ENCODE results near the gene CXCL5.

CXCL5 gene

DNA sequence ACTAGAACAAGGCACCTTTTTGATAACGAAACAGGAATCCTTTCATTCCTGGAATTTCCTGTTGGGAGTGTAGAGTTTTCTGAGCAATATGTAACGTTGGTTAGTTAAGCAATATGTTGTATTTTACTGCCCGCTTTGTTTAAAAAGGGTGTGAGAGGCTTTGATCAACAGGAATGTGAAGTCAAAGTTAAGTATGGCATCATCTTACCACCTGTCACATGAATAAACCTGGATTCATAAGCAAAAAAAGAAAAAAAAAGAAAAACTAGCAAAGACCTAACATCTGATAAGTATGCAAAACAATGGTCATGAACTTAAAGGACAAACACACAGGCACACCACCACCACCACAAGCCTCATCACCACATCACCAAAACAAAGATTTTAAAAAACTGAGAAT, 7.1 kb upstream of the CXCL5 start:
- no peaks in the 10 kb centered on the region for H3K36me3 ChIP-seq (ENCODE audit: control insufficient read depth, insufficient read depth, low read length)
- no peaks in the 10 kb centered on the region for H3K27me3 ChIP-seq (replicated peaks; ENCODE audit: control insufficient read depth, insufficient read depth, low read length)
- DNase-seq (ENCODE audit: extremely low read depth, insufficient read length): no peak
- H3K4me3 ChIP-seq (replicated peaks; ENCODE audit: low read depth, low read length): no peak overlapping the region
- TF ChIP-seq, protein P1, sequence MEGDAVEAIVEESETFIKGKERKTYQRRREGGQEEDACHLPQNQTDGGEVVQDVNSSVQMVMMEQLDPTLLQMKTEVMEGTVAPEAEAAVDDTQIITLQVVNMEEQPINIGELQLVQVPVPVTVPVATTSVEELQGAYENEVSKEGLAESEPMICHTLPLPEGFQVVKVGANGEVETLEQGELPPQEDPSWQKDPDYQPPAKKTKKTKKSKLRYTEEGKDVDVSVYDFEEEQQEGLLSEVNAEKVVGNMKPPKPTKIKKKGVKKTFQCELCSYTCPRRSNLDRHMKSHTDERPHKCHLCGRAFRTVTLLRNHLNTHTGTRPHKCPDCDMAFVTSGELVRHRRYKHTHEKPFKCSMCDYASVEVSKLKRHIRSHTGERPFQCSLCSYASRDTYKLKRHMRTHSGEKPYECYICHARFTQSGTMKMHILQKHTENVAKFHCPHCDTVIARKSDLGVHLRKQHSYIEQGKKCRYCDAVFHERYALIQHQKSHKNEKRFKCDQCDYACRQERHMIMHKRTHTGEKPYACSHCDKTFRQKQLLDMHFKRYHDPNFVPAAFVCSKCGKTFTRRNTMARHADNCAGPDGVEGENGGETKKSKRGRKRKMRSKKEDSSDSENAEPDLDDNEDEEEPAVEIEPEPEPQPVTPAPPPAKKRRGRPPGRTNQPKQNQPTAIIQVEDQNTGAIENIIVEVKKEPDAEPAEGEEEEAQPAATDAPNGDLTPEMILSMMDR (IDR thresholded peaks at IDR 0.05; ENCODE audit: insufficient read depth, low read length, poor library complexity, severe bottlenecking): no peak

DNA sequence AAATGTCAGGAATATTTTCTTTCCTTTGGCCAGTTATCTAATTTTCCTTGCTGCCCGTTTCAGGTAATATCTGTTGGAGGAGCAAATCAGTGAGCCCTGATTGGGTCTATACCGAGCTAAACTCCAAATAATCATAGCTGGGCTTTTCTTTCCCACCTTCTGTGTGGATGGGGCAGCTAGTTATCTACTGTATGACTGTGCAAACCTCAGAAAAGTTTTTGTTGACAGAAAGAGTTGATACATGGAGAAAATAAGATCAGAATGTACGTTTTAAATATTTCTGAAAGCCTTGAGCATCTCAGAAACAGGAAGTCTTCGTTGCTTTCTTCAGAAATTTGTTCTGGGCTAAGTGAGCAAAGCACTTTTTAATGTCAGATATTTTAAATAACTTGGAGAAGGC, 6.2 kb upstream of the CXCL5 start:
- H3K27me3 ChIP-seq (replicated peaks; ENCODE audit: control insufficient read depth, insufficient read depth, low read length): no peaks in the 10 kb centered on the region
- H3K36me3 ChIP-seq (ENCODE audit: control insufficient read depth, insufficient read depth, low read length): no peaks in the 10 kb centered on the region
- TF ChIP-seq, protein P1 (IDR thresholded peaks at IDR 0.05; ENCODE audit: insufficient read depth, low read length, poor library complexity, severe bottlenecking): no peak
- no peak overlapping the region for H3K4me3 ChIP-seq (replicated peaks; ENCODE audit: low read depth, low read length)
- no peak for DNase-seq (ENCODE audit: extremely low read depth, insufficient read length)

DNA sequence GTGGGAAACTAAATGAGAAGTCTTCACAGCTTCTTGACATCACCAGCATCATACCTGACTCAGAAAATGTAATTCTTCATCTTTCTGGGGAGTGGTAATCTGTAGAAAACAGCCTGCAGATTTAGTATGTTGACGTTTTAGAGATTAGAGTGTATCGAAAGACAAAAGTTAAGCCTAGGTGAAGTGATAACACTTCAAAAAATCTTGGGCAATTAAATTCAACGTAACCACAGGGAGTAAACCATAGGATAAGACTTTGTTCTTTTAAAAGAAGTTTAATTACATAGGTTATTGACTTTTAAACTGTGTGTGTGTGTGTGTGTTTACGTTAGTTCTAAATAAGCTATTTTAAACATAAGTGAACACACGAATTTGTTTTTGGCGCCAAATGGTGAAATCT, 1.8 kb upstream of the CXCL5 start:
- TF ChIP-seq, protein P1 (IDR thresholded peaks at IDR 0.05; ENCODE audit: insufficient read depth, low read length, poor library complexity, severe bottlenecking): no peak
- no peak for DNase-seq (ENCODE audit: extremely low read depth, insufficient read length)
- Histone ChIP-seq H3K4me3 (replicated peaks; ENCODE audit: low read depth, low read length) (no peak overlapping the region), H3K36me3 (ENCODE audit: control insufficient read depth, insufficient read depth, low read length) (no peaks in the 10 kb centered on the region), H3K27me3 (replicated peaks; ENCODE audit: control insufficient read depth, insufficient read depth, low read length) (no peaks in the 10 kb centered on the region)

DNA sequence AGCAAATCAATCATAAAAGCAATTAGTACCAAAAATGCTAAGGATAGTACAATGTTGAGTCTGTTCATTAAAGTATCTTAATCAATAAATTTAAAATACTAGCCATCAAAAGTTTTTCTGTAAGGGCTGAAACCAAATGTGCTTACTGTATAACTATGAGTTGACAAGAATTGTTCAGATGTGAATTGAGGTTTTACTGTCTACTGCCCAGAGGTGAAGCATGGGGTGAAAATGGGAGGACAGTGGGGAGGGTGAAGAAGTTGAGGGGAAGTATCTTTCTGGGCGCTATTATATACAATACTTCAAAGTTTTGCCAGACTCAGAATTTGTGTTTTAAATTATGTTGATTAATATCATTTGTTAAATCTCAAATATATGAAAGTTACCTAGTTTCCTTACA, 6.4 kb downstream of the CXCL5 start:
- DNase-seq (ENCODE audit: extremely low read depth, insufficient read length): no peak
- no peaks in the 10 kb centered on the region; the same call in 1 of the 2 replicates for H3K27me3 ChIP-seq (replicated peaks; ENCODE audit: control insufficient read depth, insufficient read depth, low read length)
- TF ChIP-seq, protein P1 (IDR thresholded peaks at IDR 0.05; ENCODE audit: insufficient read depth, low read length, poor library complexity, severe bottlenecking): no peak
- no peaks in the 10 kb centered on the region for H3K36me3 ChIP-seq (ENCODE audit: control insufficient read depth, insufficient read depth, low read length)
- H3K4me3 ChIP-seq (replicated peaks; ENCODE audit: low read depth, low read length): no peak overlapping the region

DNA sequence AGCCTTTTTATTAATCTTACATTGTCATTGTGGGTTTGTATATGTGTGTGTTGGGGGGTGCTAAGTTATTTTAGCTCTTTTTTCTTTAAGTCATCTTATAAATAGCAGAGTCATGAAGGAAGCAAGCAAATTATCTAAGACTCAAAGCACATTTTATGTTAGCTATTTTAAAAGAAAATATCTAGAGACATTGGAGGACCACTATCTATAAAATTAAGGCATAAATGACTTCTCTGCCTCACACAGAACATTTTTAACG, 6.8 kb downstream of the CXCL5 start:
- no peak overlapping the region for H3K4me3 ChIP-seq (replicated peaks; ENCODE audit: low read depth, low read length)
- no peak for DNase-seq (ENCODE audit: extremely low read depth, insufficient read length)
- H3K36me3 ChIP-seq (ENCODE audit: control insufficient read depth, insufficient read depth, low read length): no peaks in the 10 kb centered on the region
- TF ChIP-seq, protein P1 (IDR thresholded peaks at IDR 0.05; ENCODE audit: insufficient read depth, low read length, poor library complexity, severe bottlenecking): no peak
- no peaks in the 10 kb centered on the region; the same call in 1 of the 2 replicates for H3K27me3 ChIP-seq (replicated peaks; ENCODE audit: control insufficient read depth, insufficient read depth, low read length)

DNA sequence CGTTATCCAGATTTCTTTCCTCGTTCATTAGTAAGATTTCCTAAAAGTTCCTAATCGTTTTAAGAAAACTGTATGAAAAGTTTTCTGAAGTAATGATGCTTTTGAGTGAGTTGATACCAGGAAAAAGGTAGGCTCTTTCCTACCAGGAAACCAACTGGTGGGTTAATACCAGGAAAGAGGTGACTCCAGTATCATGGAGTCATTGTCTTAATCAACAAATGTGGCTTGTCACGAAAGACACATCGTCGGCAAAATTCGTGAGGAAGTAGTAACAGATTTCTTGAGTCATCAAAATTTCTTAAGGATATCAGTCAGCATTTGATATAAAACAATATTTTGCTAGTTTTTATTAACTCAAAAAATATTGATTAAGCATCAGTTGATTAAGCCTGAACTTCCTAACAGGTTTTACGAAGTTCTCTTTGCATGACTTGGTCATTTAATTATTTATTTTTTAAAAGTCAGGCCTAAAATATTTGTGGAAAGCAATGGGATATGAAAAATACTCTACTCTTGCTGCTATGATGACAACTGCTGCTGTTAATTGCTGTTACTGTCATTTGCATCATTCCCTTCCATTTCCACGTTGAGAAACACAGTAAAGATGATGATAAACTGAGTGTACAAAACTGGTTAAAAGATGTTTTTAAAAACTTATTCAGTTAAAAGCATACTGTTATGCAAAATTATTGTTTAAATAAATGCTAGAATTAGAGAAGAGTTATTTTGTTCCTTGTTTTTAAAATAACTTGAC, 7.3 kb downstream of the CXCL5 start:
- Histone ChIP-seq H3K4me3 (replicated peaks; ENCODE audit: low read depth, low read length) (no peak overlapping the region), H3K36me3 (ENCODE audit: control insufficient read depth, insufficient read depth, low read length) (no peaks in the 10 kb centered on the region), H3K27me3 (replicated peaks; ENCODE audit: control insufficient read depth, insufficient read depth, low read length) (no peaks in the 10 kb centered on the region; the same call in 1 of the 2 replicates)
- TF ChIP-seq, protein P1 (IDR thresholded peaks at IDR 0.05; ENCODE audit: insufficient read depth, low read length, poor library complexity, severe bottlenecking): no peak
- DNase-seq (ENCODE audit: extremely low read depth, insufficient read length): no peak

Data from GM06990 (cell line).